Heart left ventricle (tissue), 16 donors: ENCODE measurements around the gene HPSE2. TPM values are rescaled to one million over a fixed set of nuclear protein-coding genes. Genes with fewer than 3 reads are reported as not detected.

Experiments
- ATAC-seq, 4 donors: fragments of 200-7000 bp; cut with Tn5 transposase; one replicate each; pipeline ENCODE4 v1.9.1; 2020 to 2022; ENCODE audit warnings: moderate library complexity in 4 of 4, mild to moderate bottlenecking in 3 of 4, moderate number of reproducible peaks in 1 of 4
- DNase-seq, 5 donors: peaks; one replicate each; pipeline ENCODE4 v3.0.0-alpha.2; 2020
- H3K27ac ChIP-seq, 12 donors: fragments of 200-600 bp; sonication (generic) in 4 of 12; one replicate each; pipeline versions ENCODE4 v1.5.0 to v1.8.0; 2016 to 2022; ENCODE audit warnings: mild to moderate bottlenecking in 2 of 12
- H3K27me3 ChIP-seq, 9 donors: fragments of 200-600 bp; sonication (generic) in 2 of 9; one replicate each; pipeline versions ENCODE4 v1.5.1 to v1.8.0; 2016 to 2022; ENCODE audit warnings: mild to moderate bottlenecking in 3 of 9
- H3K36me3 ChIP-seq, 9 donors: fragments of 200-600 bp; sonication (generic) in 2 of 9; one replicate each; pipeline versions ENCODE4 v1.5.0 to v1.8.0; 2018 to 2022; ENCODE audit warnings: mild to moderate bottlenecking in 2 of 9
- H3K4me1 ChIP-seq, 12 donors: fragments of 200-600 bp; sonication (generic) in 4 of 12; one replicate each; pipeline versions ENCODE4 v1.5.0 to v1.8.0; 2016 to 2022; ENCODE audit warnings: mild to moderate bottlenecking in 3 of 12
- H3K4me3 ChIP-seq, 12 donors: fragments of 200-600 bp; sonication (generic) in 4 of 12; one replicate each; pipeline versions ENCODE4 v1.5.0 to v1.8.0; 2017 to 2022; ENCODE audit warnings: mild to moderate bottlenecking in 9 of 12, moderate library complexity in 4 of 12
- H3K9me3 ChIP-seq, 12 donors: fragments of 200-600 bp; sonication (generic) in 4 of 12; one replicate each; pipeline versions ENCODE4 v1.5.0 to v1.8.0; 2016 to 2022; ENCODE audit warnings: mild to moderate bottlenecking in 1 of 12
- POLR2A ChIP-seq, 2 donors: fragments of 450-650 bp; IDR thresholded peaks; one replicate each; pipeline ENCODE4 v1.6.1; 2017; ENCODE audit warnings: antibody characterized with exemption in 2 of 2, mild to moderate bottlenecking in 2 of 2, moderate library complexity in 2 of 2
- WGBS, 4 donors: extraction: QIAGEN DNeasy Blood & Tissue Kit in 2 of 4; methylation state at CpG; one replicate each; pipeline versions ENCODE4 v1.1.5 to v1.1.7; 2013 to 2018; 5-methylcytosine and 5-hydroxymethylcytosine counted together
- intact Hi-C, 10 donors: fragments of 100-400 bp; cut with DNase I; formaldehyde crosslinking; loops; one replicate each; pipeline versions ENCODE4 v1.11.1 to v1.14.2; 2022
- polyA plus RNA-seq, 2 donors: library from polyadenylated mRNA; stranded (reverse); fragments of 200-250 nt; gene quantifications; one replicate each; pipeline ENCODE4 v1.2.3, GENCODE V29; 2013
- total RNA-seq, 9 donors: library from RNA; depleted of rRNA in 2 of 9; stranded (reverse); fragments of >200 nt in 2 of 9; fragmentation: NEBNext Ultra II Directional in 3 of 9; extraction: Animal tissue kit (Norgen Biotek cat#: 25700) in 3 of 9; gene quantifications; one replicate each; pipeline versions ENCODE4 v1.1.0 to v1.2.4, GENCODE V29; 2016 to 2023
- TF ChIP-seq, protein P1 (sequence below), 12 donors: fragments of 200-600 bp; sonication (generic) in 4 of 12; IDR thresholded peaks; one replicate each; pipeline versions ENCODE4 v1.5.0 to v1.8.0; 2018 to 2022; ENCODE audit warnings: antibody characterized with exemption in 12 of 12, mild to moderate bottlenecking in 5 of 12
- donor health status: ischemic (EF 13 %, LVEDD 7.1; RV severe dilation, severe dysfunction).
- donor health status: healthy with polysubstance abuse.
- donor health status: DM: no; HTN: yes; CAD: no.
- donor health status: DM: no; HTN: no; CAD: no.
- donor health status: ischemic (EF 25% LVEDD 6.9; RV normal size, moderate dysfunction).
- donor health status: ischemic (EF 25% LVEDD 5.7; RV mildly dilated, moderate dysfunction).
- donor health status: healthy.
- donor health status: DM: yes; HTN: yes; CAD: no.
- donor health status: ischemic (EF 35%, LVEDD 5.7; RV mildly dilated, moderate dysfunction).
- donor health status: nonischemic (EF 11% LVEDD 7.7; RV severe dilation, severe dysfunction).
- donor health status: DM: yes; HTN: yes; CAD: no.
- donor health status: PGD.
- donor health status: ischemic (EF 29% LVEDD 5.4; RV normal size, mild dysfunction).
- donor health status: nonischemic (EF 23%, LVEDD 6.1; RV moderate dilation, normal function).

HPSE2 gene
- total and polyA plus RNA-seq, 11 donors = 0.06 to 0.18 (median 0.12) TPM; not detected in 3

DNA sequence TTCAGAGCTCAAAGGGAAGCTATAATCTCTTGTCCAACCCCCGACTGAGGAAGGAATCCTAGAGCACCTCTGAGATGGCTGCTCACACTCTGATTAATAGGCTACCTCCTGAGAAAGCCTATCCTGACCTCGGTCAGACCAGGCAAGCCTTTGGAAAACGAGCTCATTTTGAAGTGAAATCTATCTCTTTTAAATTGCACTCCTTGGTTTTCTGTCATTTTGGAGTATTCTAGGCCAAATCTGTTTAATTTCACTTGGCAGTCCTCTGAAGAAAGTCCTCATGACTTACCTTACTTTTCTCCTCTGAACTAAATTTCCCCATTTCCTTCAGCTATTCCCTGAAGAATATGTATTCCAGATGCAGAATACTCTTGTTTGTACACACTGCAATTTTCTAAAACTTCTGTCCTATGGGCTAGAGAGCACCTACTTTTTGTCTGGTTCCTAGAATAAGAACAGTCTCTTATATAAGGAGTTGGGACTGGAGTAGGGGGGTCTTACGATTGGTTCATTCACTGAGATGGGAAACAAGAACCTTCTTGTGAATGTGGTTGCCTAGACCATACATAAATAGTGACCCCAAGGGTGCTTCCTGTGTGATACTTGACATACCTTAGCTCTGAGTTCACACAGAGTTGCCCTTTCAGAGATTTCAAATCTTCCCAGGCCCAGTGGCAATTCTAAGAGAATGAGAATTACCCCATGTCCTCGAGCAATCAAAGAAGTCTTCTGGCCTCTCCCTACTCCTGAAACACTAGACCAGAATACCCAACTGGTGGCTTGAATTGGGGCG lies 757.0 kb downstream of the HPSE2 start:
- Histone ChIP-seq H3K27me3 (no peaks in the 10 kb centered on the region), H3K4me3 (no peak overlapping the region), H3K4me1 (no peaks in the 10 kb centered on the region), H3K27ac (no peak overlapping the region), H3K9me3 (peaks cover 0 to 3% (median 0%) of the 10 kb centered on the region in 12 donors), H3K36me3 (no peaks in the 10 kb centered on the region)
- intact Hi-C loops = loop anchor here in 1 of 10 donors (10.0 kb wide), 1 partner anchor 186 kb away; no protein-coding TSS in a partner anchor
- DNase-seq (no peak), ATAC-seq (no peak)
- TF ChIP-seq POLR2A (IDR thresholded peaks at IDR 0.05) = no peak
- TF ChIP-seq, protein P1, sequence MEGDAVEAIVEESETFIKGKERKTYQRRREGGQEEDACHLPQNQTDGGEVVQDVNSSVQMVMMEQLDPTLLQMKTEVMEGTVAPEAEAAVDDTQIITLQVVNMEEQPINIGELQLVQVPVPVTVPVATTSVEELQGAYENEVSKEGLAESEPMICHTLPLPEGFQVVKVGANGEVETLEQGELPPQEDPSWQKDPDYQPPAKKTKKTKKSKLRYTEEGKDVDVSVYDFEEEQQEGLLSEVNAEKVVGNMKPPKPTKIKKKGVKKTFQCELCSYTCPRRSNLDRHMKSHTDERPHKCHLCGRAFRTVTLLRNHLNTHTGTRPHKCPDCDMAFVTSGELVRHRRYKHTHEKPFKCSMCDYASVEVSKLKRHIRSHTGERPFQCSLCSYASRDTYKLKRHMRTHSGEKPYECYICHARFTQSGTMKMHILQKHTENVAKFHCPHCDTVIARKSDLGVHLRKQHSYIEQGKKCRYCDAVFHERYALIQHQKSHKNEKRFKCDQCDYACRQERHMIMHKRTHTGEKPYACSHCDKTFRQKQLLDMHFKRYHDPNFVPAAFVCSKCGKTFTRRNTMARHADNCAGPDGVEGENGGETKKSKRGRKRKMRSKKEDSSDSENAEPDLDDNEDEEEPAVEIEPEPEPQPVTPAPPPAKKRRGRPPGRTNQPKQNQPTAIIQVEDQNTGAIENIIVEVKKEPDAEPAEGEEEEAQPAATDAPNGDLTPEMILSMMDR (IDR thresholded peaks at IDR 0.05) = no peak
- 75 to 85% (median 79%) methylated on average over 6 of the region's 6 CpGs for WGBS, 4 donors

DNA sequence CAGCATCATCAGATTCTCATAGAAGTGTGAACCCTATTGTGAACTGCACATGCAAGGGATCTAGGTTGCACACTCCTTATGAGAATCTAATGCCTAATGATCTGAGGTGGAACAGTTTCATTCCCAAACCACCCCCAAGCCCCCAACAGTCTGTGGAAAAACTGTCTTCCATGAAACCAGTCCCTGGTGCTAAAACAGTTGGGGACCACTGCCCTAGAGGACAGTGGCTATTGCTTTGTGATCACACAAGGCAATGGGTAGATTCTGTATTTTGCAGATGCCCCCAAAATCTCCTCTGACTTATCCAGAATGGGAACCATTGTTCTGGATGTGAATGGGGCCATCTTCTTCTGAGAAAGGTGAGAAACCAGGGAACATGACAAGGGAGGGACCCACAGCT lies 757.8 kb downstream of the HPSE2 start:
- TF ChIP-seq POLR2A (IDR thresholded peaks at IDR 0.05) = no peak
- TF ChIP-seq, protein P1 (IDR thresholded peaks at IDR 0.05) = no peak
- no peak overlapping the region for H3K4me3 ChIP-seq
- H3K4me1 ChIP-seq = no peaks in the 10 kb centered on the region
- DNase-seq = no peak
- no peak for ATAC-seq
- no peaks in the 10 kb centered on the region for H3K9me3 ChIP-seq
- no peaks in the 10 kb centered on the region for H3K27me3 ChIP-seq
- no peaks in the 10 kb centered on the region for H3K36me3 ChIP-seq
- no peak overlapping the region for H3K27ac ChIP-seq
- intact Hi-C loops = loop anchor here in 1 of 10 donors (10.0 kb wide), 1 partner anchor 187 kb away; no protein-coding TSS in a partner anchor

DNA sequence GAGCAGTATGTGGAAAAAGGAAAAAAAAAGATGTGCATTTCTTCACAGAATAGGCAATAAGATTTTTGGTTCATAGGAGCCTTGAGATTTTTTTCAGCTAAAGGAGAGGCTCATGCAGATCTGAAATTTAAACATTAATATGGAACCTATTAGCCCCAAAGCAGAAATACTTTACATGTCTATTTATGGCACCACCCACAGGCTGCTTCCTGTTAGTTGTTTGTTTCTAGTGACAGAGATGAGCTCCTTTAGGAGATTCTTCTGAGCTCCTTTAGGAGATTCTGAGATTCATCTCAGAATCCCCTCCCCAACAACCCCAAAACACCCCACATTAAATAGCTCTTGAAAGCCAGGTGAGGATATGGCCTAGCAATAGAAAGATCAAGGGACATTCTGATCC lies 761.0 kb downstream of the HPSE2 start:
- intact Hi-C loops = loop anchor here in 1 of 10 donors (10.0 kb wide), 1 partner anchor 190 kb away; no protein-coding TSS in a partner anchor
- Histone ChIP-seq H3K4me1 (peaks cover 0 to under 1% (median 0%) of the 10 kb centered on the region in 12 donors), H3K4me3 (no peak overlapping the region), H3K27ac (no peak overlapping the region), H3K27me3 (no peaks in the 10 kb centered on the region), H3K9me3 (no peaks in the 10 kb centered on the region), H3K36me3 (no peaks in the 10 kb centered on the region)
- no peak for ATAC-seq
- no peak for DNase-seq
- TF ChIP-seq, protein P1 (IDR thresholded peaks at IDR 0.05) = no peak
- TF ChIP-seq POLR2A (IDR thresholded peaks at IDR 0.05) = no peak

DNA sequence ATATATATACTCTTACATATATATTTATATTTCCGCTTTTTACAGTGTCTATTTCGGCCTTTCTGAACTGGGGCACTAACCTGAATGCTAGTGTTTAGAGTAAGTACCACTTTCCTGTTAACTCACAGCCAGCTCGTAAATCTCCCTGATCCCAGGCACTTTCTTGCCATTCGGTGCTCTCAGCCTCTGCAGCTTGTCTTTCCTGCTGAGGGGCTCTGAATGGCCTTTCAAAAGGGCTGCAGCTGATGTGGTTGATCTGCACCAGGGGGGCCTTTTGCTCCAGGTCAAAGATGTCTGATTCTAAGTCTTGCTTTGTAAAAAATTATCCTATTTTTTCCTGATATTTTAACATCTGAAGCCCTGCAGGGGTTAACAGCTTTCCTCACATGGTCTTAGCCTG lies 763.5 kb downstream of the HPSE2 start:
- WGBS, 4 donors = 61 to 87% (median 74%) methylated on average over 4 of the region's 4 CpGs
- no peak overlapping the region for H3K4me3 ChIP-seq
- no peak for DNase-seq
- TF ChIP-seq, protein P1 (IDR thresholded peaks at IDR 0.05) = no peak
- TF ChIP-seq POLR2A (IDR thresholded peaks at IDR 0.05) = no peak
- H3K27ac ChIP-seq = no peak overlapping the region
- no peaks in the 10 kb centered on the region for H3K9me3 ChIP-seq
- no peaks in the 10 kb centered on the region for H3K36me3 ChIP-seq
- intact Hi-C loops = loop anchor here in 1 of 10 donors (10.0 kb wide), 1 partner anchor 193 kb away; no protein-coding TSS in a partner anchor
- H3K27me3 ChIP-seq = peaks cover 0 to 3% (median 0%) of the 10 kb centered on the region in 9 donors
- ATAC-seq = no peak
- peaks cover 0 to 19% (median 5%) of the 10 kb centered on the region in 12 donors for H3K4me1 ChIP-seq
